GM12875 (cell line): ENCODE measurements around the gene IRX6.

Experiments
- H3K4me3 ChIP-seq: one replicate; pipeline ENCODE4 v1.5.1; 2011; ENCODE audit warnings: low read depth, low read length, control low read depth
- CTCF ChIP-seq: IDR thresholded peaks from 2 replicates; pipeline ENCODE4 v1.5.1; 2011; ENCODE audit warnings: low read depth, mild to moderate bottlenecking, control low read depth, inconsistent platforms, low read length, moderate library complexity, borderline replicate concordance; ENCODE audit not compliant: insufficient read depth

The IRX6 gene

GRCh38 chr16:55364811-55365210 is 40.8 kb downstream of the IRX6 start:
- TF ChIP-seq CTCF = no peak
- no peak overlapping the region for H3K4me3 ChIP-seq

- no peak overlapping the region for H3K4me3 ChIP-seq
- no peak for TF ChIP-seq CTCF
These were observed 43.4 kb downstream of the IRX6 start for GRCh38 chr16:55367301-55367811.

GRCh38 chr16:55367866-55368603 is 44.0 kb downstream of the IRX6 start:
- no peak overlapping the region for H3K4me3 ChIP-seq
- no peak for TF ChIP-seq CTCF

- H3K4me3 ChIP-seq = no peak overlapping the region
These were observed 45.1 kb downstream of the IRX6 start for GRCh38 chr16:55369151-55369550.

GRCh38 chr16:55370762-55371482 is 46.9 kb downstream of the IRX6 start:
- no peak overlapping the region for H3K4me3 ChIP-seq
- 0 out of 2 replicates have a peak, but pooled peaks have one; percentile 7 for TF ChIP-seq CTCF

More at GRCh38 chr16:55369151-55369550, 45.1 kb downstream of the IRX6 start:
- TF ChIP-seq CTCF = no peak

GRCh38 chr16:55372792-55373488 is 48.9 kb downstream of the IRX6 start:
- no peak overlapping the region for H3K4me3 ChIP-seq
- TF ChIP-seq CTCF = no peak

- no peak overlapping the region for H3K4me3 ChIP-seq
- no peak for TF ChIP-seq CTCF
These were observed 49.5 kb downstream of the IRX6 start for GRCh38 chr16:55373489-55373832.
